A673 (cell line): ENCODE results near the gene ARHGEF40.

ENCODE experiments used
- CTCF ChIP-seq: fragments of 300-800, 200-600 bp; sonication (generic); conservative IDR thresholded peaks from 2 replicates; pipeline ENCODE4 v1.5.1; 2017; ENCODE audit warnings: low read depth, mild to moderate bottlenecking, antibody characterized with exemption, low read length, moderate library complexity, mixed read lengths
- EZH2 ChIP-seq: fragments of 200-600 bp; sonication (generic); IDR thresholded peaks from 2 replicates; pipeline ENCODE4 v1.6.1; 2017; ENCODE audit warnings: borderline replicate concordance, low read depth, mild to moderate bottlenecking, mixed read lengths, antibody characterized with exemption, low read length; ENCODE audit not compliant: poor library complexity, severe bottlenecking

GRCh38 chr14:21083565-21084325 is 13.6 kb downstream of the ARHGEF40 start:
- no peak for TF ChIP-seq CTCF
- TF ChIP-seq EZH2 = no peak
